ENCODE data around the gene BAHD1.

The BAHD1 gene

DNA sequence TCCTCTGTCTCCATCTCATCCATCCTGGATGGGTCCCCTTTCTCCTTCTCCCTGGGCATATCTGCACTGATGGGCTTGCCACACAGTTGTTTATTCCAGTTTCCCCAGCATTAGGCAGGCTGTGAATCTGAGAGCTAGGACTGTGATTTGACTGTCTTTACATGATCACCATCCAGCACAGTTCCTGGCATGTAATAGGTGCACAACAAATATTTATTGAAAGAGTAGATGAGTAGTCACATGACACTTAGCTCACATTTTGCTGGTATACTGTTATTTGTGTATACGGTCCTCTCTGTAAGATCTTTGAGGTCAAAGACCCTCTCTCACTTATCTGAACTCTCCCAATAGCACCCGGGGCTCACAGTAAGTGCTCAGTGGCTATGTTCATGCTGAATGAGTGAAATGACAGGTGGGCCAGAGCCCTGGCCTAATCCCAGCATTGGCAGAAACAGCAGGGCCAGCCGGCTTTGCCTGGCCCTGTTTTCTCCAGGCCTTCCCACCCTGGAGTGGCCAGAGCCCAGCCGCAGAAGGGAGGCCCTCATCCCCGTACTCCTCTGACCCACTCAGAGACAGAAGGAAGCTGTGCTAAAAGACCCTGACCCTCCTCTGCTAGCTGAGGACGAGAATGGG lies 16.2 kb upstream of the BAHD1 start:
- no peak for DNase-seq

DNA sequence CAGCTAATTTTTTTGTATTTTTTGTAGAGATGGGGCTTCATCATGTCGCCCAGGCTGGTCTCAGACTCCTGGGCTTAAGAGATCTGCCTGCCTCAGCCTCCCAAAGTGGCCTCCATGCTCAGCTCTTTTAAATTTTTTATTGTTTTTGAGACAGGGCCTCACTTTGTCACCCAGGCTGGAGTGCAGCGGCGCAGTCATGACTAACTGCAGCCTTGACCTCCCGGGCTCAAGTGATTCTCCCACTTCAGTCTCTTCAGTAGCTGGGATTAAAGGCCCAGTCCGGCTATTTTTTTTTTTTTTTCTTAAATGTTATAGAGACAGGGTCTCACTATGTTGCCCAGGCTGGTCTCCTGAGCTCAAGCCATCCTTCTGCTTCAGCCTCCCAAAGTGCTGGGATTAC lies 15.1 kb upstream of the BAHD1 start:
- no peak for DNase-seq

DNA sequence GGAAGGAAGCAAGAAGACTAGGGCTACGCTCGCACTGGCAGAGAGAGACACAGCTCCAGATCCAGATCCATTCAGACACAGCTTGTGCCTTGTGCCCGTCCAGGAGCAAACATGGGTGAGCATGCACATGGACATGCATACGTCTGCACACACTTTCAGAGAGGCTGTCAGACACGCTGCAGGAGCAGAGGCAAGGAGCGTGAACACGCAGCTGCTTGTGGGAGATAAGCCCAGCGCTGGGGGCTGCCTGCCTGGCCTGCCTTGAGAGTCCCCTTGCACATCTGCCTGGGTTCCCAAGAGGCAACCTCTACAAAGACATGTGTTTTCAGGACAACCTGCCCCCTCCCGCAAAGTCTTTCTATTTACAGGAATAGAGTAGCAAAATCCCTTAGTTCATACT lies 13.6 kb upstream of the BAHD1 start:
- DNase-seq: no peak

DNA sequence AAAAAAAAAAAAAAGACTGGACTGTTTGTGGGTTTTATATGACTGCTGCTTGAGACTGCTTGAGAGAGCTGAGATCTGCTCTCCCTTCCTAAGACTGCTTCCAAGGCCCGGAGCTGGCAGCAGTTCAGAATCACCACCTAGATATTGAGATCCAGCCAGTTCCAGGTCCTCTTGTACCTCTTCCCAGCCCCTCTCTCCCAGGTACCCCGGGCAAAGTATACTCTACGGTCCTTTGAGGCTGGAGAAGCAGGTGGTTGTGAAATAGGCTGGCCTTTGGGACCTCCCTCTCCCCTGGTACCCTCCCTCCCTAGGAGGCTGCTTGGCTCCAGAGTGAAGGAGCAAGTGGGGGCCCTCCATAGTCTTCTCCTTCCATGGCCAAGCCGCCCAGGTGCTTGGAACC lies 12.6 kb upstream of the BAHD1 start:
- DNase-seq: no peak

DNA sequence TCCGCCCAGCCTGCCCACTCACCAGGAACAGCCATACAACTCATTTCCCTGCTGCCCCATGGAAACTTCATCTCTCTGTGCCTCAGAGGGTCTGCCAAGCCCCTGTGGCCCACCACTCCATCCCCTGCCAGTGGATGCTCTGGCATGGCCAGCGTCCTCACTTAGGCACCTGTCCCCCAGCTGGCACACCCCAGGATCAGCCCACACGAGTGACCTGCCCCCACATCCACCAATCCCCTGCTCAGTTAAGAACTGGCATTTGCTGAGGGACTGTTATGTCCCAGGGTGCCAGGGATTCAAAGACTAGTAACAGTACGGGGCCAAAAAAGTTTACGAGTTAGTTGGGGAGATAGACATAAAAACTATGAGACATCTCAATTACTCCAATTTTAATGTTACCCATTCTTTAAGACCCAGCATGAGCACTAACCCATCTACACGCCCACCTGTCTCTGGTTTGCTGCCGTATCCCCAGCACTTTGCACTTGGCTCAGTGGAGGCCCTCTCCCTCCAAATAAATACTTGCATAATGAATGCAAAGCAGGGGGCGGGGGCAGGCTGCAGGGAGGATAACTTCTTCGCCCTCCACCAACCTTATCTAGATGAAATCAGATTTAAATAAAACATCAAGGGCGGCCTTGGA lies 11.6 kb upstream of the BAHD1 start:
- DNase-seq: no peak

DNA sequence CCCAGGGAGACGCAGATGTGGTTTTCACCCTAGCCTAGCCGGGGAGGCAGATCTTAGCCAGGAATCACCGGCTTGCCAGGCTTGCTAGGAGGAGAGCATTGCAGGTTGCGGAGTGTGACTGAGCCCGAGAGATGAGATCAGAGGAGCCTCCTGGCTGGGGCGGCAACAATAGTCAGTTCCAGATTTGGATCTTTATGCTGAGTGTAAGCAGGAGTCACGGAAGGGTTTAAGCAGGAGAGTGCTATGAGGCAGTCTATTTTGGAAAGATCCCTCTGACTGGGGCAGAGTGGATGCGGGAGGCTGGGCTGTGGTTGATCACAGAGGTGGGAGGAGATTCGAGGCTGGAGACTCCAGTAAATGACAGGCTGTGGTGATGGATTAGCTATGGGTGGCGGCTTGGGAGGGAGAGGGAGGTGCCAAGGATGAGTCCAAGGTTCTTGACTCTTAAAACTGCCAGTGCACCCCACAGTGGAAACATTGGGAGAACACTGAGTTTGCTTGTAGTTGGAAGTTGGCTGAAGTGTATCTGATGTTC lies 10.4 kb upstream of the BAHD1 start:
- DNase-seq: no peak

DNA sequence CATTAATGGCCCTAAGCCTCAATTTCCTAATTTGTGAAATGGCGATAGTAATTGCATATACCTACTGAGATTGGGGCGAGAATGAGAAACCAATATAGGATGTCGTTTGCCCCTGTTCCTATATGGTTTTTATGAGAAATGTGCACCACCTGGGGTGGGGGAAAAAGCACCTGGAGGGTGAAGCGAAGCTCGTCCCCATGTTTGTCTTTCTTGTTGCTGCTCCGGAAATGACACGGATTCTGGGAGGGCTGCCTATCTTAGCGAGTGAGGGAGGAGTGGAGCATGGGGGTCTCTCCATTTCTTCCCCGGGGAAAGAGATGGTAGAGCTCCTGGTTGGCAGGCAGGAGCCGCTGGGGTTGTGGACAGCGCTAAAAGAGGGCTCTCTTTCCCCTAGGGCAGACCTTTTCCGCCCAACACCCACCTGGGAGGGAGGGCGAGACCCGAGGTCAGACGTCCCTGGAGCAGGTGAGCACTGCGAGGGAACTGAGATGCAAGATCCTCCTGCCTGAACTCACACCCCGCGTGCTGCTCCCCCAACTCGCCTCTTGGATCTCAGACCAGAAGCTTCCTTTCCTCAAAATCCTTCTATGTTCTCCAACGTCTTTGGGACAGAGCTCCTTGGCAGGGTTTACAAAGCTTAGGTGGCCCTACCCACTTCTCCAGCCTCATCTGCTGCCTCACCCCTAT lies 5.6 kb upstream of the BAHD1 start:
- no peak for DNase-seq

DNA sequence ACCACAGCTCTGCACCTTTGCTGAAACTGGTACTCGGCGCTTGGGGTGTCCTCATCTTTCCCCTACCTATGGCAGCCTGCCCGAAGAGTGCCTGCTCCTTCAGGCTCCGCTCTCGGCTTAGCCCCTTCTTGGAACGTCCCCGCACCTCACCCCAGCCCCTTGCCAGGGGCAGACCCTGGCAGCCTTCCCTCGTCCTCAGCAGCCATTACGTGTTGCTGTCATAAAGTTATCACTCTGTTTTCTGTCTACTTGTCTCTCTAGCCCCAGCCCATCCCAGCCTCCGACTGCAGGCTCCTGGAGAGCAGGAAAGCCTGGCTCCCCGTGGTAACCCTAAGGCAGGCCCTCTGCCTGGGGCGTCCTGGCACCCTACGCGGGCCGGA lies 5.1 kb upstream of the BAHD1 start:
- DNase-seq: no peak

DNA sequence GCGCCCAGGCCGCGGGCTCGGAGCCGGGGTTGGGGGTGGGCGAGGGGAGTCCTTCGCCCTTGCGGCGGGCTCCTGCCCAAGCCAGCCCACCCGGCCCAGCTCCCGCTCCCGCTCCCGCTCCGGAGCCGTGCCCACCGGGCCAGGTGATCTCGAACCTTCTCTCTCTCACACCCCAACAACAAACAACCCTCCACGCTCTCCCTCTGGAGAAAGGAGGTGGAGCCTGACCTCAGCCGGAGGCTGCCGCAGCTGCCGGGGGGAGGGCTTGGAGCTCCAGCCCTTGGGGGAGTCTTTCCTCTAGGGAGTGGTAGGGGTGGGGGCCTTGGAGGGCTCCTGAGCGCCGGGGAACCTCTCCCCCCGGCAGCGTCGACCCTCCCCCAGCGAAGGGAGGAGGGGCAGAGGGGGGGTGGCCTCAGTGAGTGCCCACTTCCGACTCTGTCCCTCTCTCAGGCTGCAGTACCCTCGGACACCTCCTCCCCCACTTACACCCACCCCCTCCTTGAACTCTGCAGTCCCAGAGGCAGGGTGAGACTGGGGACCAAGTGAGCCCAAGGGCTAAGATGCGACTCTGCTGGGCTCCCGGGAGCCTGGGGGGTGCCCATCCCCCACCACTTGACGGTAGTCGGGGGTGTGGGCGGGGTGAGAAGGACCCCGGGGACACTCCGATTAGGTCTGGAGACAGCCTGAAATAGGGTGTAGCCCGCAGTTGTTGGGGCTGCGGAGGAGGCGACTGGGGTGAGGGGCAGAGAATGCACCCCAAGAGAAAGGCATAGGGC lies 4.4 kb upstream of the BAHD1 start:
- DNase-seq: no peak

DNA sequence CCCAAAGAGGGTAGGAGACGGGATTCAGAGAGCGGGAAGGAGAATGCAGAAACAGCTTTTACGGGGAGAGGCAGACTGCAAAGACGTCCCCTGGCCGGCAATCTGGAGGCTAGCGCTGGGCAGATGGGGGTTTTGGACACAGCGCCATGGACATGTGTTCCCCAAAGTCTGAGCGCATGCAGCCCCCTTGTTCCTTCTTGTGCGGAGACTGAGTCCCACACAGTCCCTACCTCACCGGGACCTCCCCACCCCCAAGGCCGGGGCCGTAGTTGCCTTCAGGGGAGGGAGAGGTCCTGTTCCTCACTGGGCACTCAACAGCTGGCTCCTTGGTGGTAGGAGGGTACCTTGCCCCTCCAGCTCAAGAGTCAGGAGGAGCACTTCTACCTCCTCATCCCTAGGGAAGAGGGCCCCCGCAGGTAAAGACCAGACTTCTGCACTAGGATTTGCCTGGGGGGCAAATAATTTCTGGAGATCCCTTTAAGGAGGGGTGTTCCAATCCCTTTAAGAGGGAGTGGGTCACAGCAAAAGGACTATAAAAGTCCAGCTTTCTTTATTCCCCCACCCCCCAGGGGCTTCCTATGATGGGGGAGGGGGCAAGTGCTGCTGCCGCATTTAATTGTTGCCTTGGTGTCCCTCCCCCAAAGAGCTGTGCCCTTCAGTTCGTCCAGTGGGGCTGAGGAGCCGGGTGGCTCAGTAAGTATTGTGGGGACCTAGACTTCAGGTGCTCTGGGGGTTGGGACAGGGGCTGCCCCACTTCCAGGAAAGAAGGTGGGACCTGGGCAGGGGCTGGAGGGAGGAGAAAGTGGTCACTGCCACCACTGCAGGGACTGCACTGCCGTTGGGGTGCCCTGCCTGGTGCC lies 3.6 kb upstream of the BAHD1 start:
- DNase-seq: no peak

DNA sequence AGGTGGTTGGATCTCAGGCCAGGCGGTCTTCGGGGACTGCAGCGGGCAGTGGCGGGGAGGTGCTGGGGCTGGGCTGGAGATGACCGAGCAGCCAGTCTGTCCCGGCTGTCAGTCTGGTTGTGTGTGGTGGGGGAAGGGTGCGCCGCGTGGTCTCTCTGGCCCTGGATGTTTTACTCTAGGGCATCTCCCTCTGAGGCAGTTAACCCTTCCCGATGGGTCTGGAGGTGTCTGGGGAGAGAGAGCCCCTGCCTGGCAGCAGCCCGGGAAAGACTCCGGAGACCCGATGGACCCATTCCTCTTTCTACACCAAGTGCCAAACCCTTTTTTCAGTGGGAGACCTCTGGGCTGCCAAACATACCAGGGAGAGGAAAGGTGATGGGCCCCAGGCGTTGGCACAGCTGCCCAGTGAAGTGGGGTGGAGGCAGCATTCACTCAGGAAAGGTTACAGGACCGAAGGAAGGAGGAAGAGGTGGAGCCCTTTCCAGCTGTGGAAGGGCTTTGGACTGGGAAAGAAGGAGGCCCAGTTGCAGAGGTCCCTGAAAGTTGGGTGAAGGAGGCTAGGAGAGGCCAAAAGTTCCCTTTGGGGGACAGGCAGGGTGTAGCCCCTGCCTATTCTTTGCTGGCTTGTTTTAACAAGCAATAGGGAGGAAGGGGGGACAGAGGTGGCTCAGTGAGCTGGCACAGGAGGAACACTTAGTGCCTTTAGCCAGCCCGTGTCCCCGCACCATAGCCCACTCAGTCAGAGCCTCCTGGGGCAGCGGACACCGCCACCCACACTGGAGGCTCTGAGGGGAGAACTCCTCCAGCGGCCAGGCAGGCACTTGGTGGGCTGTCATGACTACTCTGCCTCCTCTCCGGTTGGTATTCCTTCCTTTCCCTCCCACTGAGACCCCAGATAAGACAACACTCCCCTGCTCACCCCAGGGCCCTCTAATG lies 2.7 kb upstream of the BAHD1 start:
- DNase-seq: no peak

DNA sequence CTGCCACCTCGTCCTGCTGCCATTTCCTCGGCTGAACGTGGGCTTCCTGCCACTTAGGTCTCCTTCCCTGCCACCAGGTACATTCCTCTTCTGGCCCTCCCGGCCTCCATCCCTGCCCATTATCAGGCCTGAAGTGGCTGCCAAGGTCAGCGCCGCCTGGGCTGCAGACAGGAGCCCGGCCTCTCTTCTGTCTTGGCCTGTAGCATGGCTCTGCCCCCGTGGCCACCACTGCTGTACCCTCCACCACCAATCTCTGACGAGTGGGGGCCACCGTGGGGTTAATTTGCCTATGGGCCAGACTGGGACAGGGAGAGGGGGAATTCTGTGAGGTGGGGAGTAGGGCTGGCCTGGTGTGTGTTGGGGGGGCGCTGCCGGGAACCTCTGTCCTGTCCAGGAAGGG lies 2.0 kb upstream of the BAHD1 start:
- no peak for DNase-seq

DNA sequence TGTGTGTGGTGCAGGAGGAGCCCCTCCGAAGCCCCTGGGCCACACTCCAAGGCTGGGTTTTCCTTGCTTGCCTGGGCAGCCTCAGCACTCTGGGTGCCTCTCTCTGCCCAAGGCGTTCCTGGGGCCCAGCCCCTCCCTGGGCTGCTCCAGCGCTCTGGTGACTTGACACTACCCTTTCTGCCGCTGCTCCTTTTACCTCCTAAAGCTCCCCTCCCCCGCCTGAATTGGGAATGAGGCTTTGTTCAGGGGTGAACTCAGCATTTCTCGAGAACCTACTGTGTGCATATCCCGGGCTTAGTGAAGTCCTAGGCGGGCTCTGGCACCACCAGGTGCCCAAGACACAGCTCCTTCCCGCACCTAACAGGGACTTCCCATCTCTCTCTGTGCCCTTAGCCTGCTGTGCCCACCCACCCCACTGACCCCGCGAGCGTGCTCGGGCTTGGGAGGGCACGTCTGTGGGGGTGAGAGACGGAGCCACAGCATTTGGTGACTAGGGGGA lies 1.2 kb upstream of the BAHD1 start:
- no peak for DNase-seq

DNA sequence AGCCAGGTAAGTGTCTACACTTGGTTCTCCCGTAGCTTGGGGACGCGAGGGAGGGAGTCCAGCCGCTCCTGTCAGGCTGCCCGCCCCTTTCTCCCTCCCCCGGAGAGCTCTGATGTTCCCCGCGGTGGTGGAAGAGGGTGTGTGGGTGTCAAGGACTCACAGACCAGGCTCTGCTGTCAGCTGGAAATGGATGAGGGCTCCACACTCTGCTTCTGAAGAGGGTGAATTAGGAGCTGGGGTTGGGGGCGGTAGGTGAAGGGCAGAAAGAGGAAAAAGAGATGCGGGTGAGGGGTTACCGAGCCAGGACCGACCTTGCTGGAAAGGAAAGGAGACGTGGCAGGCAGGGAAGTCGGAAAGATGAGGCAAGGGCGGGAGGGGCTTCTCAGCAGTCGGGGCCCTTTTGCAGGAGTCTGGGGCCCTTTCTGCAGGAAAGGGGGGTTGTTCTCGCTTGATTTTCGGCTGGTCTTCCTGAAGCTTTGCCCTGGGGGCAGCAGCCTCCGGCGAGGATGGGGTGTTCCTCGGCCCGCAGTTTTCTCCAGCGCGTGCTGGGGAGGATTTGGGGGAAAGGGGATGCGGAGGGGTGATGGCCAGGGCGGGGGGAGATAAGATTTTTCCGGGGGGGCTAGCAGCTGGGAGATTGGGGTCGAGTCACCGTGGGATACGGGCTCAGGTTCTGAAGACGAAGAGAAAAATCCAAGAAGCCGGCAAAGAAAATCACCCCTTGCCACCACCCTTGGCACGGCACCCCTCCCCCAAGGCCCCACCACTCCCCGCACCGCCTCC lies 602 bp upstream of the BAHD1 start:
- DNase-seq: no peak

DNA sequence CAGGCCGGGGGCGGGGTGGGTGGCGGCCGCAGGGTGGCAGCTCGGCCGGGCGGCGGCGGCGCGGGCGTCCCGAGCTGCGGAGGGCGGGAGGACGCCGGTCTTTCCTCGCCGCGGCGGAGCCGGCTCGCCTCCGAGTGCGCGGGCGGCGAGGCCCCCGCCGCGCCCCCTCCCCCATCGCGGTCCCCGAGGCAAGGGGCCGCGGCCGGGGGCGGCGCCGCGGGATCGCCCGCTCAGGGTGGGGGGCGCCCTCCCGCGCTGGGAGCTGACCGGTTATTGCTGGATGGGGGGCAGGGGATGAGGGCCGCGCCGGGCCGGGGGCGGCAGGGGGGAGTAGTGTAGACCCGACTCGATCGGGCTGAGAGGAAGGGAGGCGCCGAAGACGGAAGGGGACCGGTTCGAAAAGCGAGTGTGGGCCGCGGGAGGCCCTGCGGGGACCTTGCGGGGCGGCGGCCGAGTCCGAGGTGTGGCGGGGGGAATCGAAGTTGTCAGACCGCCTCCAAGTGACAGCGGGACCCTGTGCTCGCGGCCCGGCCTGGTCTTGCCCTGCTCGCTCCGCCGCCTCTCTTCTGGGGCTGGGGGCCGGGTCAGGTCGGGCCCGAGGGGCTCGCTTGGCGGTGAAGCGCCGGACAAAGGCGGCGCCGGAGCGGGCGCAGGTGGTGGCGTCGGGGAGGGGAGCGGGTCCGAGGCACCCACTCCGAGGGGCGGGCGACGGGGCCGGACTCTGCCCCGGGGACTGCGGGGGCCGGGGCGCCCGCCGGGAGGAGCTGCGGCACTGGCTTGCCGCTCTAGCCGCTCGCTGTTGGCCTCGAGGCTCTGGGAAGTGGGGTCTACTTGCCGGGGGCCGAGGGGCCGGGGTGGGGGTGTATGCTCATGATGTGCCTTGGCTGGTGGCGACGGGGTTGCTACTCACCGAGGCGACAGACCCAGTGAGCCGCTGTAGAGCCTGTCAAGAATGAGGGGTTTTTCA lies 1.1 kb downstream of the BAHD1 start:
- DNase-seq: no peak

DNA sequence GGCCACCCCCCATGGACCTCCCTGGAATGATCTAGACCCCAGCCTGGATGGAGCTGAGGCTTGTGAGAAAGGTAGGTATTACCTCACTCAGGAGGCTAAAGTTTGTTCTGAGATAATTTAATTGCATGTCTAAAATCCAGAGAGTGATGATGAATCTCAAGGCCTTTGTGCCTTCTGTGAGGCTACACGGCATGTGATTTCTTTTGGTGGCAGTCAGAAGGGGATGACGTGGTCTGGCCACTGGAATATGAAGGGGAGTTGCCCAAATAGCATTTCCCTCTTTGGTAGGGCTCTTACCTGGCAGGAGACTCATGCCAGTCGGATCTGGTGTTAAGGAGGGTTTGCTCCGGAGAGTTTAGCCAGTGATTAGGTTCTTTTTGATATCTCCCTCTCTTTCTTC lies 2.5 kb downstream of the BAHD1 start:
- DNase-seq: no peak

DNA sequence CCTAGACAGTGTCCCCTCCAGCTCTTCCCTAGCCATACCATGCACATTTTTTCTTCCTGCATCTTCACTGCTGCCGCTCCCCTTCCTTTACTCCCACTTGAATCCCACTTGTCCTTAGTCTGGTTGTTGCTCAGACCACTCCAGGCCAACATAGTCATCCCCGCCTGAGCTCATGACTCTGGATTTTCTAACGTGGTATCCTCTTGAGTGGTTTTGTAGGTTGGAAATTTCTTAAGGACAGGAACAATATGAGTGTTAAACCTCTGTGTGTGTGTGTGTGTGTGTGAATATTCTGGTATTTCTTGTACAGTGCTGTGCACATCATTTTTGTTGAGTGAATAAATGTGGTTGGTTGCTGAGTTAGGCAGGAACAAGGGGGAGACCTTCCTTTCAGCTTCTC lies 3.1 kb downstream of the BAHD1 start:
- DNase-seq: no peak

DNA sequence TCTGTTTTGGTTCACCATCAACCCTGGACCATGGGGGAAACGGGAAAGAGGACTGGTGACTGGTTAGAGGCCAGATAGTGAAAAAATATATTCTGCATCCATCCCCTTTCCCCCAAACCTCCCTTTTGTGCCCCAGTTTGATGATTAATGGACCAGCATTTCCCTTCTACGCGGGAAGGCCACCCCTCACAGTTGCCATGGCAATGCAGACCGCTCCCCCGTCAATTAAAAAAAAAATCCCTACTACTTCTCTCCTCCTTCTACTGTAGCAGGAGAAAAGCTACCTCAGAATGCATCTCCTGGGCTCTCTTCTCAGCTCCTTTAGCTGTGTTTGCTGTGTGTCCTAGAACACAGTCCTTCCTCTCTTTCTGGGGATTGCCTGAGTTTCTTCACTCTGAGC lies 4.0 kb downstream of the BAHD1 start:
- no peak for DNase-seq

DNA sequence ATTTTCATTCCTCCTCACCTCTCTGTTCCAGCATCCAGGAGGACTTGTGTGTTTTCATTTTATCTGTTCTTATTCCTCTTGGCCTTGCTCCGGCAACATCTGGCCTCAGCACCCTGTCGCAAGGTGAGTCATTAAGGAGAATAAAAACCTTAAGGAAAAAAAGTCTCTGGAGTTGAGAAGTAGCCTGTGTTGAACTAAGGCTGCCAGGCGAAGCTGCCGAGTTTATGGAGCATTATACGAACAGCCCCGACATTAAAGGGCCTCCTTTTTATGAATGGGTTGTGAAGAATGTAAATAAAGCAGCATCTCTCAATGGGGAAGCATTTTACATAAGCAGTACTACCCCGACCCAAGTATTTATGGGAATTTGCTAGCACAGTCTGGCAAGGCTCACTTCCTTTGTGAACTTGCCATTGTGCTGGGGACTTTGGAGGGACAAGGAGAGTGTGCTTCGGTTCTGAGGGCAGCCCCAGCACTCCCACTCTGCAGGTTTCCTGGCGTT lies 4.7 kb downstream of the BAHD1 start:
- no peak for DNase-seq

Measured in NCI-H187 treated with DMSO at 0.1 percent for 48 hours (cell line).